Measurements from ENCODE around the gene THBS1.
A peak's percentile ranks its signal among the peaks of the same experiment; 100 is the strongest.

Gene THBS1

GRCh38 chr15:39580485-39581241, at the start of gene THBS1:
THBS1 (plus strand) TSS chr15:39581079; CDS start chr15:39581858, 779 bp downstream.
- DNase-seq = no peak

DNA sequence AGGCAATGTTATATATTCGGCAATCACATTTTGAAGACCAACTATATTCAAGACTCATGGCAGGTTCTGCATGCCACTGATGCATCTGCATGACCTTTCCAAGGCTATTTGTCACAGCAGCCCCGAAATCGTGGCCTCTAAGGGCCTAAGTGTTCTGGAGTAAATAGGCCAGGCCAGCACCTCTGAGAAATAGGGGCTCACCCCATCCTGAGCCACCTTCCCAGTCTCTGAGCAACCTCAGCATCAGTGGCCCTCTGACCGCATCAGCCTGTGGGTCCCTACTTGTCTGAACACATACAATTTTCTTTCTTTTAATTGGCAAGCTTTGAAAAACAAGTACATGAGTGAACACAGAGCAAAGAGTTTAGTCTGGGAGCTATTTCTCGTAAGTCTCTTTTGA, 45.9 kb upstream of the THBS1 start:
- DNase-seq = no peak

GRCh38 chr15:39535466-39535865, 45.4 kb upstream of the THBS1 start:
- no peak for DNase-seq

DNA sequence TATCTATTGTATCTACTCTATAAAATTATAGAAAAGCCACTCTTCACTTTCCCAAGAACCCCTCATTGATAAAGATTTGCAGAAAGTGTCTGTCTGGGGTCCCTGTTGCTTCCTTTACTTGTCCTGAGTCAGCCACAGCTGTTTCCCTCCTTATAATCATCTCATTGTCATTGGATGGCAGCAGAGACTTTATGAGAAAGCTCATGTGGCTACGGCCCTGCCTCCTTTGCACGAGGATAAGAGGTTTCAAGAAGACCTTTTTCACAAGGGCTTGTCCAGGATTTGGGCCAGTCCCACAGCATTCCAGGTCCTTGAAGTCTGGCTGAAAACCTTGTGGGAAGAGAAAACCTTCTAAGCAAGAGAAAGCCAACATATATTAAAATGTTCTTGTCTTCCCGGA, 41.9 kb upstream of the THBS1 start:
- no peak for DNase-seq

DNA sequence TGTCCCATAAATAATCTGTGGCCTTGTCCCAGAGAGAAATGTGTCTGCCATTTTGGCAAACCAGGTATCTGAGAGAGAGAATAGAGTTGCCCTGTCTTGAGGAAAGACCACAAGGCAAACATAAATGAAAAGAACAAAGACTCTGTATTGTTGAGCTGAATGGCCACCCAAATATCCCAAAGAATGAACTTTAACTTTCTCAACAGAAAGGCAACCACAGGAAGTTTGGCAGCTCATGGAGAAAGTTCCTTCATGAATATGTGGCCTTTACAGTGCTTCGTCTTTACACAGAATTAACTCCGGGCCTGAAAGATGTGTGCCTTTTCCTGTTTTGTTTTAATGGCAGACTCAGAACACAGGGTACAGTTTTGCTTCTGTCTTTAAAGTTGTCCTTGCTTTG, 41.4 kb upstream of the THBS1 start:
- DNase-seq = no peak

GRCh38 chr15:39539973-39540558, 40.8 kb upstream of the THBS1 start:
- DNase-seq = no peak

DNA sequence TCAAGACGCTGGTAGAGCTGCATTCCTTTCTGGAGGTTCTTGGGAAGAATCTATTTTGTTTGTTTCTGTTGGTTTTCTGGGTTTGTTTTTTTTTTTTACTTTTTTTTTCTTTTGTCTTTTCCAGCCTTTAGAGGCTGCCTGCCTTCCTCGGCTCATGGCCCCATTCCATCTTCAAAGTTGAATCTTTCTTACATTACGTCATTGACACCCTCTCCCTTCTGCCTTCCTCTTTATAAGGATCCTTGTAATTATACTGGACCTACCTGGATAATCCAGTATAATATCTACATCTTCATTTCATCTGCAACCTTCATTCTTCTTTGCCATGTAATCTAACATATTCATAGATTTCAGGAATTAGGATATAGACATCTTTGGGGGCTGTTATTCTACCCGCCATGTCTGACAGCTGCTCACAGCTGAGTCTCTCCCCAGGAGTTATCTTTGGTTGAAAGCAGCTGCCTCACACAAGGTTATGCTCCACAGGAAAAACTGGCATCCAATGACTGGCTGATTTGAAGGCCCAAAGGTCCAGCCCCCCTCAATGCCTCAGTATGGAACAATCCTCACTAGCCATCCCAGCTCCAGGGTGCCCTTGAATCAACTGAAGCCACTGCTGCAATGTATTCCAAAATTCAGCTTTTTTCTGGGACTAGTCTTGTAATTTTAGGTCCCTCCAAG, 38.4 kb upstream of the THBS1 start:
- DNase-seq = no peak

DNA sequence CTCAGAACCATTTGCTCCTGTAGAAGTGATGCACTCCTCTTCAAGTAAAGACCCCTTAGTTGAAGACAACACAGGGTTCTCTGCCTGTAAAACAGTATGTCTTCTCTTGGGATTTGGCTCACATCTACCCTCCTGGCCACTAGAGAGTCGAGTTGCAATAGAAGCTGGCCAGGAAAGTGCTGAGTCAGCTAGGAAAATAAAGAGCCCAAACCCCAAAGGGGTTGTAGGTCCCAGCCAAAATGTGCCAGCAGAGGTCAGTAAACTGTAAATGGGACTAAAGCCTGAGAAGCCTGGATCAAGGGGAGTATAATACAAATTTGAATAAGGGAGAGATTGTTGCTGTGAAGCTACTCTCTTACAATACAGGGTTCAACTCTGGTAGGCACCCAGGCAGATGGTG, 37.2 kb upstream of the THBS1 start:
- DNase-seq = no peak

- no peak for DNase-seq
Measured at GRCh38 chr15:39546842-39547241, 34.0 kb upstream of the THBS1 start.

DNA sequence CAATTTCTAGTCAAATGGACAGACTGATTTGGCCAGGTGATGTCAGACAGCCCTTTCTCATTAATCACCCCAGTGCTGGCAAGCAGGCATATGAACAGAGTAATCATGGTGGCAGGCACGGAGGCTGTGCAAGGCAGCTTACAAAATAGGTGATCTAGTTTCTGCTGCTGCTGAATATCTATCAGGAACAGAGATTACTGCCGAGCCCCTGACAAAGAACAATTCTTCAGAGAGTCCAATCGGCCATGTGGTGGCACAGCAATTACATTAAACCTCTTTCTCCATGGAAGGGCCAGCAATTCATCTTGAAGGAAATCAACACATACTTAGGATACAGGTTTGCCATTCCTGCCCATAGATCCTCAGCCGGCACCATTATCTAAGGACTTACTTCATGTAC, 32.3 kb upstream of the THBS1 start:
- DNase-seq = no peak

GRCh38 chr15:39549912-39550311, 31.0 kb upstream of the THBS1 start:
- no peak for DNase-seq

- no peak for DNase-seq
Measured at GRCh38 chr15:39551476-39551875, 29.4 kb upstream of the THBS1 start.

- peak; percentile 43 for DNase-seq
Measured at GRCh38 chr15:39552556-39552955, 28.3 kb upstream of the THBS1 start.

- no peak for DNase-seq
Measured at GRCh38 chr15:39553947-39554693, 26.8 kb upstream of the THBS1 start.

GRCh38 chr15:39554746-39555387, 26.0 kb upstream of the THBS1 start:
- no peak for DNase-seq

GRCh38 chr15:39555885-39556284, 25.0 kb upstream of the THBS1 start:
- no peak for DNase-seq

DNA sequence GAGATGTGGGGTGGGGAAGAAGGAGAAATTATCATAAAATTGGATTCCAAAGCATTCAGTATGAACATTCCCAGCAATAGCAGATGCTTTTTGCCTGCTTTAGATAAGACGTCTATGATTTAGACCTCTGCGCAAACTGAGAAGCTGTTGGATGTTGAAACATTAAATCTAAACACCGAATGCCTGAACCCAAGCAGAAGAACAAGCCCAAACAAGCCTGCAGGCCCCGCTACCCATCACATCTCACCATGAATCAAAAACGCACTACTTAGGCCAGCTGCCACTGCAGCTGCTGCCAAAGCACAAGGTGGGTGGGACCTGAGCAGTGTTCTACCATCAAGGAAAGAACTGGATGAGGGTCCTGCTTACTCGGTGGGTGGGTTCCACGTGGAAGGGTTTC, 24.4 kb upstream of the THBS1 start:
- no peak for DNase-seq

- no peak for DNase-seq
Measured at GRCh38 chr15:39558421-39558820, 22.5 kb upstream of the THBS1 start.

- no peak for DNase-seq
Measured at GRCh38 chr15:39564972-39565665, 15.8 kb upstream of the THBS1 start.

- DNase-seq = no peak
Measured at GRCh38 chr15:39565851-39566250, 15.0 kb upstream of the THBS1 start.

DNA sequence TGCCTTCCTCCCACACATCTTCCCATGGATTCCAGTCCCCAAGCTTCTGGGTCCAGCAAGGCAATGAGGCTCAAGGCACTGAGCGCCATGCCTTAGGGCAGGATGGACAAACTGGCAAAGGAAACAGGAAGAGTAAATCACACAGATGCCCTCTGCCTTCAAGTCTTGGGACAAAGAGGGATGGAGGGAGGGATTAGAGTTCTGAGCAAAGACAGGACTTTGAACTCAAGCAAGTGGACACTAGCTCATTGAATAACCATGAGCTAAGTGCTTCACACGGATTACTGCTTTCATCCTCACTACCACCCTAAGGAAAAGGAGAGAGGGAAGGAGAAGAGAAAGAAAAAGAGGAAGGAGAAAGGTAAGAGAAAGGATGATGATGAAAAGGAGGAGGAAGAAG, 7.6 kb upstream of the THBS1 start:
- DNase-seq = no peak

DNA sequence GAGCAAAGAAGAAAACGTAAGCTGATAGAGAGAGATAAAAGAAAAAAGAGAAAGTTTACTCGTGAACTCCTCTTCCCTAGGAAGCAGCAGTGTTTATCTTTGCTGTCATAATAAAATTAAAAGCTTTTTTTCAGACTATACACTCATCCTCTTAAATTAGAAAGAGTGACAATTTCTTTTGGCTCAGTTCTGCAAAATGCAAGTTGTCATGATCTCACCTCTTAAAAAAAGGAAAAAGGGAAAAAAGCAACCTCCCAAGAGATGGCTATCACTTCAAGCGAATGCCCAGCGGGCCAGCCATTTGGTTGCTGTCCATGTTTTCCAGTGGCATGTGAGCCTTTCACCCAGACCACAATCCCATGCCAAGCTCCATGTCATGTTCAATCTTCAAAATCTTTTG, 7.0 kb upstream of the THBS1 start:
- DNase-seq = no peak

Data from MV-4-11 (cell line).